HG03575 (cell line): ENCODE measurements around the gene SLC7A4.
"Not testable (repeated sequence)": the region's sequence is repeated elsewhere in the genome, so short reads cannot be mapped to it uniquely, and the experiment has no call there.

ENCODE experiments used
- ATAC-seq: cut with Tn5 transposase; IDR thresholded peaks from one replicate; pipeline ENCODE4 v1.9.1; 2021; ENCODE audit not compliant: unreplicated experiment, insufficient number of reproducible peaks, low FRiP score; ENCODE audit errors: extremely low read depth

Gene SLC7A4, protein sequence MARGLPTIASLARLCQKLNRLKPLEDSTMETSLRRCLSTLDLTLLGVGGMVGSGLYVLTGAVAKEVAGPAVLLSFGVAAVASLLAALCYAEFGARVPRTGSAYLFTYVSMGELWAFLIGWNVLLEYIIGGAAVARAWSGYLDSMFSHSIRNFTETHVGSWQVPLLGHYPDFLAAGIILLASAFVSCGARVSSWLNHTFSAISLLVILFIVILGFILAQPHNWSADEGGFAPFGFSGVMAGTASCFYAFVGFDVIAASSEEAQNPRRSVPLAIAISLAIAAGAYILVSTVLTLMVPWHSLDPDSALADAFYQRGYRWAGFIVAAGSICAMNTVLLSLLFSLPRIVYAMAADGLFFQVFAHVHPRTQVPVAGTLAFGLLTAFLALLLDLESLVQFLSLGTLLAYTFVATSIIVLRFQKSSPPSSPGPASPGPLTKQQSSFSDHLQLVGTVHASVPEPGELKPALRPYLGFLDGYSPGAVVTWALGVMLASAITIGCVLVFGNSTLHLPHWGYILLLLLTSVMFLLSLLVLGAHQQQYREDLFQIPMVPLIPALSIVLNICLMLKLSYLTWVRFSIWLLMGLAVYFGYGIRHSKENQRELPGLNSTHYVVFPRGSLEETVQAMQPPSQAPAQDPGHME

GRCh38 chr22:21032037-21032867, at the start of gene SLC7A4:
Gene SLC7A4 (minus strand): TSS chr22:21032561. CDS start chr22:21031812, 749 bp downstream.
- ATAC-seq = no peak

DNA sequence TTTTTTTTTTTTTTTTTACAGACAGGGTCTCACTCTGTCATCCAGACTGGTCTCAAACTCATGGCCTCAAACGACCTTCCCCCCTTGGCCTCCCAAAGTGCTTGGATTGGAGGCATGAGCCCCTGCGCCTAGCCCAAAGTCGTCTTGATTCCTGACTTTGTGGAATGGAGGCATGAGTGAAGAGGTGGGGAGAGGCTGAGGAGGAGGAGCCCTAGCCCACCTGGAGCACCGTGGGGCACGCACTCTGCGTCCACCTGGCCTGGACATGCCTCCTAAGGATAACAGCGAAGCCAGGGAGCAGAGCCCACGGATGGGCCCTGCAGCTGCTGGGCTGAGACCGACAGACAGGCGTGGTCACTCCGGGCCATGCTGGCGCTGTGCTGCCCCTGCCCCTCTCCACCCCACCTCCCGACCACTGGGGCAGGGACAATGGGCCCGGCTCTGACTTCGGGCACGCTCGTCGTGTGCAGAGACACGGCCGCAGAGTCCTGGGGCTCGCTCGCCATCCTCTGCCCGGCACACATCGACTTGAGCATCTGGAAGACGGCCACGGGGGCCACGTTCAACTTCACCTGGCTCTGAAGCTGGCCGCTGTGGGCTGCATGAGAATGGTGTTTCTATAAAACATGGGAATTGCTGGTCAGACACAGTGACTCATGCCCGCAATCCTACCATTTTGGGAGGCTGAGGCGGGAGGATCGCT, 48.2 kb upstream of the SLC7A4 start:
- no peak for ATAC-seq

DNA sequence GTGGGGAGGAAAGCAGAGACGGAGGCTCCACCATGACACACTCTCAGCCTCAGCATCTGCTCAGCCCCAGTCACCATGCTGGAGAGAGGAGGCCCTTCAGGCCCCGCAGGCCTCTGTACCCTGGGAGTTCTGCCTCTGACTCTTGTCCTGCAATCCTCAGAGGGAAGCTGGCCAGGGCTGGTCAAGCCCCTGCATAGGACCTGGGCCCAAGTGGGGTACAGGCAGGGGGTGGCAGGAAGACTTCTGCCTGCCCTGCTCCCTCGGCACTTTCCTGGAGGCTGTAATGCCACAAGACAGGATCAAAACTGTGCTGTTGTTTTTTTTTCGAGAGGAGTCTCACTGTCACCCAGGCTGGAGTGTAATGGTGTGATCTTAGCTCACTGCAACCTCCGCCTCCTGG, 47.1 kb upstream of the SLC7A4 start:
- ATAC-seq = no peak

DNA sequence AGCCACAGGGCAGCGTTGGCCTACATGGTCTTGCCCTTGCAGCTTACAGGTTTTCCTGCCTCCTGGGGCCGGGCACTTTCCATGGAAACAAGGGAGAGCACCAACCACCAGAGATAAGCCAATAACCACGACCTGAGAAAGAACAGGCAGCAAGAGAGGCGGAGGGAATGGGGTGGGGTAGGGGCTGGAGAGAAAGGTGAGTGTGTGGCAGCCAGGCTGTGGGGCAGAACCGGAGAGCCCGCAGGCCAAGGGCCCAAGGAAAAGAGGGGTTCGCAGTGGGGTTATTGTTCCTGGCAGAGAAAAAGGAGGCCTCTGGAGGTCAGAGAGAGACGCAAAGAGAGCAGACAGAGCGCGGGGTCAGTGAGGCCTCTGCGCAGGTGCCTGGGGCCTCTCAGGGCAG, 46.6 kb upstream of the SLC7A4 start:
- ATAC-seq = no peak

DNA sequence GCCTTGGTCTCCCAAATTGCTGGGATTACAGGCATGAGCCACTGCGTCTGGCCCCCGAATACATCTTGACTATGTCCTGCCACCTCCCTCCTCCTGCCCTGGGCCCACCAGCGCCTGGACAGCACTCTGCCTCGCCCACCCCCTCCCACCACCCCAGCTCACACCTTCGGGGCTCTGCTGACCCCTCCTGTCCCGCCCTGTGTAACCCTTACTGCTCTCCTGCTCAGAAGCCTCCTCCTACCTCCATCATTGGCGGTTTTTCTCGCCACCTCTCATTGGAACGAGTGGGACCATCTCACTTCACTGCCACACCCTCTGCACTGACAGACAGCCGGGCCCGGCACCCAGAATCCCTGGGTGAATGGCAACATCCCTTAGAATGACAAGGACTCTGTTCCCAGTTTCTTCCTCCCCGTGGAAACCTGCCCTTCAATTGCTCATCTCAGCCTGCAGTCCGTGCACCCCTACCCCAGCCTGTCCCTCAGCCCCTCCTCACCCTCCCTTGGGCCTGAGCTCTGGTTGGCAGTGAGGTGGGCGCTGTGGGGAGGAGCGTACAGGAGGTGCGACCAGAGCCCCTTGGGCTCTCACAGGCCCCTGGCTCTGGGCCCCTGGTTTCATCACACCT, 45.6 kb upstream of the SLC7A4 start:
- no peak for ATAC-seq

- ATAC-seq = no peak
Observed at GRCh38 chr22:21076912-21077625, 44.7 kb upstream of the SLC7A4 start.

GRCh38 chr22:21075516-21076138, 43.3 kb upstream of the SLC7A4 start:
- ATAC-seq = no peak

GRCh38 chr22:21074102-21074715, 41.8 kb upstream of the SLC7A4 start:
- ATAC-seq = no peak

GRCh38 chr22:21073482-21073881, 41.1 kb upstream of the SLC7A4 start:
- ATAC-seq = no peak

- no peak for ATAC-seq
Observed at GRCh38 chr22:21073023-21073422, 40.7 kb upstream of the SLC7A4 start.

- not testable (repeated sequence) for ATAC-seq
Observed at GRCh38 chr22:21071796-21072195, 39.4 kb upstream of the SLC7A4 start.

DNA sequence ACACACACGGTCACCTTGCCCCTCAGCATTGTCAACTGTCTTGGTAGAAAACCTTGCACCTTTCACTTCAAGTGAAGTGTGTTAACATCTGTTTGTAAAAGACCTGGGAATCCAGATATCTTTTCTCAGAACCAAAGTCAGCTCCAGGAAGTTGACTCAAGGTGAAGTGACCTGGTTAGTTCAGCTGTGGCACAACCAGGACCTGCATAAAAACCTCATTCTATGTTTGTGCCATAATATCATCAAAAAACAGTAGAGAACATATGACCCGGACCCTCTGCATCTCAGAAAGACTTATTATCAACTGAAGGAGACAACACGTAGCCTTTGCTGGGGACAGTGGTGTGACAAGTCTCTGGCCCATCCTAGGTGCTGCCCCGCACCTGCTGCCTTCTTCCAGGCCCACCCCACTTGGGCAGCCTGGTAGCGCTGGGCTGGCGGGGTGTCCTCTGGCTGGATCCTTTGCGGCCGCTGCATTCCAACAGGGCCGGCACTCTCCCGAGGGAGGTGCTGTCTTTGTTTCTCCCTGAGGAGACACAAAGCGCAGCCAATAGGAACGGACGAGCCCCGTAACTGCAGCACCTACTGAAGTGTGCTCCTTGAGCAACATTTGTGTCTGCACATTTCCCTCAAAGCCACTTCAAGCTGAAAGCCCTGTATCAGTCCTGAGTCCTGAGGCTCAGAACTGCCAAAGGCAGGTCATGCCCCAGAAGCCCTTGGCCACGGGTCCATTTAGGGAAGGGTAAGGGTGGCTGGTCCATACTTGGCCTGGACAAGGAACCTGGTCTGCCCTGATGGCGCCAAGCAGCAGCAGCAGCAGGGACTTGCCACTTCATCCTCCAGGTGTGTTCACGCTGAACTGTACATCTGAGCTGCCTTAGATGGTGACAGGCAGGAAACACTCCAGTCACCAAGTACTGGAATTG, 38.6 kb upstream of the SLC7A4 start:
- ATAC-seq = no peak

DNA sequence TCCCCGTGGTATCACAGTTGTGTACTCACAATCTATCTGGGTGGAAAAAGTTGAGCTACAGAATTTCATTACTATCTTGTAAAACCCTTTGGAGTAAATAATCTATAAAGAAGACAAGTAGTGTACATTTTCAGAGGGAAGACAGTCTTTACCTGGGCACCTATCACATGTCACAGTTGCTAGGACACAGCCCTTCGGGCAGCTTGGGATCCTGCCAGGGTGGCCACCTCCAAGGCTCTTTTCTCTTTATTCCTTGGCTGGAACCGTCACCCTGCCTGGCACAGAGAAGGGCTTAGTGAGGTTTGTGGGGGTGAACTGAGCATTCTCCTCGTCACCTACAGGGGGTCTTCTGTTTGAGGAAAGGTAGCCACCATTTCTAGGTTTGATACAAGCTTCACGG, 37.0 kb upstream of the SLC7A4 start:
- ATAC-seq = no peak

GRCh38 chr22:21068681-21069276, 36.4 kb upstream of the SLC7A4 start:
- ATAC-seq = no peak

- ATAC-seq = no peak
Observed at GRCh38 chr22:21067901-21068680, 35.7 kb upstream of the SLC7A4 start.
